Measurements from ENCODE around the gene BASP1.
"Not testable (repeated sequence)": the region's sequence is repeated elsewhere in the genome, so short reads cannot be mapped to it uniquely, and the experiment has no call there.

Gene BASP1

GRCh38 chr5:17241635-17242034 lies 24.2 kb downstream of the BASP1 start:
- in situ Hi-C loops (cut with MboI; ENCODE audit: low sequenced_read_pairs), result no loop called here

GRCh38 chr5:17243287-17244063 lies 26.0 kb downstream of the BASP1 start:
- in situ Hi-C loops (cut with MboI; ENCODE audit: low sequenced_read_pairs), result no loop called here

- in situ Hi-C loops (cut with MboI; ENCODE audit: low sequenced_read_pairs), result no loop called here
Observed at GRCh38 chr5:17249029-17249634, 31.7 kb downstream of the BASP1 start.

GRCh38 chr5:17249841-17250240 lies 32.4 kb downstream of the BASP1 start:
- in situ Hi-C loops (cut with MboI; ENCODE audit: low sequenced_read_pairs), result not testable (repeated sequence)

- in situ Hi-C loops (cut with MboI; ENCODE audit: low sequenced_read_pairs), result no loop called here
Observed at GRCh38 chr5:17252543-17252942, 35.1 kb downstream of the BASP1 start.

GRCh38 chr5:17255471-17256021 lies 38.1 kb downstream of the BASP1 start:
- in situ Hi-C loops (cut with MboI; ENCODE audit: low sequenced_read_pairs), result no loop called here

GRCh38 chr5:17256171-17256570 lies 38.7 kb downstream of the BASP1 start:
- in situ Hi-C loops (cut with MboI; ENCODE audit: low sequenced_read_pairs), result no loop called here

GRCh38 chr5:17256839-17257238 lies 39.4 kb downstream of the BASP1 start:
- in situ Hi-C loops (cut with MboI; ENCODE audit: low sequenced_read_pairs), result no loop called here

GRCh38 chr5:17257705-17258273 lies 40.4 kb downstream of the BASP1 start:
- in situ Hi-C loops (cut with MboI; ENCODE audit: low sequenced_read_pairs), result no loop called here

- in situ Hi-C loops (cut with MboI; ENCODE audit: low sequenced_read_pairs), result no loop called here
Observed at GRCh38 chr5:17258431-17258830, 41.0 kb downstream of the BASP1 start.

GRCh38 chr5:17259012-17259411 lies 41.6 kb downstream of the BASP1 start:
- in situ Hi-C loops (cut with MboI; ENCODE audit: low sequenced_read_pairs), result not testable (repeated sequence)

- in situ Hi-C loops (cut with MboI; ENCODE audit: low sequenced_read_pairs), result no loop called here
Observed at GRCh38 chr5:17259630-17260257, 42.3 kb downstream of the BASP1 start.

- in situ Hi-C loops (cut with MboI; ENCODE audit: low sequenced_read_pairs), result no loop called here
Observed at GRCh38 chr5:17260549-17260948, 43.1 kb downstream of the BASP1 start.

- in situ Hi-C loops (cut with MboI; ENCODE audit: low sequenced_read_pairs), result no loop called here
Observed at GRCh38 chr5:17261075-17261474, 43.6 kb downstream of the BASP1 start.

GRCh38 chr5:17265041-17265440 lies 47.6 kb downstream of the BASP1 start:
- in situ Hi-C loops (cut with MboI; ENCODE audit: low sequenced_read_pairs), result no loop called here

- in situ Hi-C loops (cut with MboI; ENCODE audit: low sequenced_read_pairs), result no loop called here
Observed at GRCh38 chr5:17267106-17267505, 49.7 kb downstream of the BASP1 start.

- in situ Hi-C loops (cut with MboI; ENCODE audit: low sequenced_read_pairs), result no loop called here
Observed at GRCh38 chr5:17269201-17269600, 51.8 kb downstream of the BASP1 start.

- in situ Hi-C loops (cut with MboI; ENCODE audit: low sequenced_read_pairs), result no loop called here
Observed at GRCh38 chr5:17272111-17272510, 54.7 kb downstream of the BASP1 start.

GRCh38 chr5:17275289-17276158 lies 58.1 kb downstream of the BASP1 start:
- in situ Hi-C loops (cut with MboI; ENCODE audit: low sequenced_read_pairs), result no loop called here

GRCh38 chr5:17276445-17276844 lies 59.0 kb downstream of the BASP1 start:
- in situ Hi-C loops (cut with MboI; ENCODE audit: low sequenced_read_pairs), result no loop called here

- in situ Hi-C loops (cut with MboI; ENCODE audit: low sequenced_read_pairs), result no loop called here
Observed at GRCh38 chr5:17277907-17278306, 60.5 kb downstream of the BASP1 start.
